B cell (primary cell): ENCODE results near the gene AGPAT3. TPM values are rescaled to one million over a fixed set of nuclear protein-coding genes. Genes with fewer than 3 reads are reported as not detected.

Source experiments
- ATAC-seq: fragments of 200-7000 bp; cut with Tn5 transposase; one replicate; pipeline ENCODE4 v1.10.0; 2021; ENCODE audit warnings: low read depth, mild to moderate bottlenecking, moderate number of reproducible peaks, moderate library complexity
- CTCF ChIA-PET: fragments of 350-600 bp; sonication (Branson Sonifier 250); formaldehyde crosslinking; loops from one replicate; lab custom pipeline; 2021; ENCODE audit warnings: antibody characterized with exemption, inconsistent platforms; lab: Charles Lee
- POLR2A ChIA-PET: fragments of 350-600 bp; sonication (Branson Sonifier 250); formaldehyde crosslinking; loops from one replicate; lab custom pipeline; 2021; ENCODE audit warnings: antibody characterized with exemption; lab: Charles Lee
- DNase-seq: peaks from one replicate; pipeline ENCODE4 v3.0.0; 2013
- H2AFZ ChIP-seq: 2 replicates; pipeline ENCODE4 v1.6.1; 2012; ENCODE audit warnings: mild to moderate bottlenecking, low read depth, low read length; ENCODE audit not compliant: insufficient read depth, poor library complexity, severe bottlenecking
- H3K27ac ChIP-seq, 2 donors: 1 replicate in 1 of 2; 2 replicates in 1 of 2; pipeline ENCODE4 v1.5.1; 2012 to 2013; ENCODE audit warnings: low read length in 2 of 2, mild to moderate bottlenecking in 2 of 2, moderate library complexity in 1 of 2
- H3K27me3 ChIP-seq, 4 experiments: fragments of 200-600 bp in 1 of 4; sonication (generic) in 1 of 4; replicated peaks in 1 of 4; 1 replicate in 2 of 4; 2 replicates in 2 of 4; pipeline versions ENCODE4 v1.6.1 to v1.7.0; 2013 to 2016; ENCODE audit warnings: low read length in 3 of 4, mild to moderate bottlenecking in 2 of 4, mixed read lengths in 1 of 4, moderate library complexity in 1 of 4; ENCODE audit not compliant: insufficient read depth in 4 of 4, control insufficient read depth in 3 of 4; ENCODE audit errors: control extremely low read depth in 1 of 4
- H3K36me3 ChIP-seq, 2 experiments: replicated peaks in 1 of 2; 1 replicate in 1 of 2; 2 replicates in 1 of 2; pipeline versions ENCODE4 v1.6.1 to v1.7.1; 2013; ENCODE audit warnings: low read length in 1 of 2; ENCODE audit not compliant: insufficient read depth in 2 of 2, control insufficient read depth in 1 of 2; ENCODE audit errors: control extremely low read depth in 1 of 2, extremely low read depth in 1 of 2
- H3K4me1 ChIP-seq, 2 donors: fragments of 200-600 bp in 1 of 2; sonication (generic) in 1 of 2; 1 replicate in 1 of 2; 2 replicates in 1 of 2; pipeline versions ENCODE4 v1.5.1 to v1.6.1; 2013 to 2017; ENCODE audit warnings: low read length in 2 of 2; ENCODE audit not compliant: control insufficient read depth in 2 of 2, insufficient read depth in 2 of 2
- H3K4me2 ChIP-seq: replicated peaks from 2 replicates; pipeline ENCODE3; 2012; ENCODE audit warnings: mild to moderate bottlenecking, low read depth, low read length; ENCODE audit not compliant: poor library complexity, severe bottlenecking
- H3K4me3 ChIP-seq, 5 experiments: fragments of 200-600 bp in 1 of 5; sonication (generic) in 1 of 5; 1 replicate in 3 of 5; 2 replicates in 2 of 5; pipeline versions ENCODE4 v1.5.1 to v1.7.0; 2011 to 2016; ENCODE audit warnings: low read length in 4 of 5, mild to moderate bottlenecking in 4 of 5, low read depth in 2 of 5, control low read depth in 1 of 5, moderate library complexity in 1 of 5; ENCODE audit not compliant: insufficient read depth in 1 of 5; ENCODE audit errors: control extremely low read depth in 1 of 5, extremely low read depth in 1 of 5
- H3K79me2 ChIP-seq: fragments of 200-600 bp; sonication (generic); one replicate; pipeline ENCODE4 v1.6.0; 2016; ENCODE audit warnings: low read length; ENCODE audit not compliant: control insufficient read depth, insufficient read depth
- H3K9ac ChIP-seq: fragments of 200-600 bp; sonication (generic); 2 replicates; pipeline ENCODE4 v1.6.1; 2017; ENCODE audit warnings: mild to moderate bottlenecking, low read length, moderate library complexity
- H3K9me3 ChIP-seq, 3 donors: one replicate each; pipeline versions ENCODE4 v1.6.1 to v1.7.1; 2013; ENCODE audit warnings: low read length in 2 of 3; ENCODE audit not compliant: control insufficient read depth in 2 of 3, insufficient read depth in 1 of 3; ENCODE audit errors: control extremely low read depth in 1 of 3
- H4K20me1 ChIP-seq: 2 replicates; pipeline ENCODE4 v1.6.0; 2012; ENCODE audit warnings: mild to moderate bottlenecking, low read length; ENCODE audit not compliant: insufficient read depth, control insufficient read depth, poor library complexity, severe bottlenecking
- H3K27ac Mint-ChIP-seq: one replicate; pipeline ENCODE4 v1.8.0; 2021; ENCODE audit warnings: mixed read lengths
- H3K27me3 Mint-ChIP-seq: one replicate; pipeline ENCODE4 v1.8.0; 2021; ENCODE audit warnings: mixed read lengths
- H3K4me1 Mint-ChIP-seq: one replicate; pipeline ENCODE4 v1.8.0; 2021; ENCODE audit warnings: mixed read lengths
- H3K4me3 Mint-ChIP-seq: one replicate; pipeline ENCODE4 v1.8.0; 2021; ENCODE audit warnings: mixed read lengths
- H3K9me3 Mint-ChIP-seq: one replicate; pipeline ENCODE4 v1.8.0; 2022; ENCODE audit warnings: mixed read lengths; ENCODE audit not compliant: insufficient read depth
- CTCF ChIP-seq: fragments of 200-600 bp; IDR thresholded peaks from one replicate; pipeline ENCODE4 v1.8.0; 2022; ENCODE audit warnings: antibody characterized with exemption, mild to moderate bottlenecking
- EZH2 ChIP-seq: IDR thresholded peaks from 2 replicates; pipeline ENCODE4 v1.6.1; 2012; ENCODE audit warnings: borderline replicate concordance, low read depth, mild to moderate bottlenecking, moderate library complexity, low read length; ENCODE audit not compliant: insufficient read depth, poor library complexity, severe bottlenecking
- WGBS: methylation state at CpG from one replicate; pipeline ENCODE4 v1.1.5; 2013; ENCODE audit warnings: missing lambda C conversion rate; ENCODE audit not compliant: insufficient coverage; 5-methylcytosine and 5-hydroxymethylcytosine counted together
- intact Hi-C: fragments of 100-400 bp; cut with micrococcal nuclease; formaldehyde crosslinking; loops from one replicate; pipeline ENCODE4 v1.10.0; 2022
- polyA plus RNA-seq: library from polyadenylated mRNA; depleted of rRNA; stranded (reverse); fragments of >200 nt; gene quantifications from 2 replicates; pipeline ENCODE4 v1.2.3, GENCODE V29; 2012
- total RNA-seq, 2 donors: library from RNA; stranded (reverse); fragments of 120-200 nt in 1 of 2; gene quantifications; 1 replicate in 1 of 2; 2 replicates in 1 of 2; pipeline versions ENCODE4 v1.2.3 to v1.2.4, GENCODE V29; 2013 to 2022

Gene AGPAT3
- total and polyA plus RNA-seq, 2 donors (not counting 1 experiment from before 2014, with no cell fraction given), result 14.3 to 49.3 TPM

- DNase-seq (no peak), ATAC-seq (no peak)
- peaks cover 11% of the 10 kb centered on the region for H3K27me3 Mint-ChIP-seq
- TF ChIP-seq EZH2, result no peak
- TF ChIP-seq CTCF, result no peak
- H3K4me3 Mint-ChIP-seq, result no peak overlapping the region
- Histone ChIP-seq H3K27me3 (peaks cover 0 to 7% (median 0%) of the 10 kb centered on the region in 4 experiments), H3K27ac (no peak overlapping the region), H3K4me2 (no peak overlapping the region), H2AFZ (no peak overlapping the region), H3K36me3 (no peaks in the 10 kb centered on the region), H3K4me3 (no peak overlapping the region), H3K79me2 (no peaks in the 10 kb centered on the region), H3K9ac (no peak overlapping the region), H3K4me1 (no peaks in the 10 kb centered on the region), H4K20me1 (no peaks in the 10 kb centered on the region), H3K9me3 (no peaks in the 10 kb centered on the region)
- intact Hi-C loops, result no loop called here
- H3K27ac Mint-ChIP-seq, result no peak overlapping the region
- WGBS, result 95% methylated on average over 23 of the region's 24 CpGs
- CTCF ChIA-PET, result no interaction called here
- POLR2A ChIA-PET, result no interaction called here
- no peaks in the 10 kb centered on the region for H3K9me3 Mint-ChIP-seq
- no peaks in the 10 kb centered on the region for H3K4me1 Mint-ChIP-seq
Measured at GRCh38 chr21:43825242-43825935, 39.6 kb upstream of the AGPAT3 start.

- no peak overlapping the region for H3K4me2 ChIP-seq
- Mint-ChIP-seq H3K4me3 (no peak overlapping the region), H3K27ac (no peak overlapping the region), H3K9me3 (no peaks in the 10 kb centered on the region), H3K4me1 (no peaks in the 10 kb centered on the region), H3K27me3 (peaks cover 11% of the 10 kb centered on the region)
- H3K4me1 ChIP-seq, result no peaks in the 10 kb centered on the region
- H4K20me1 ChIP-seq, result no peaks in the 10 kb centered on the region
- intact Hi-C loops, result no loop called here
- DNase-seq (no peak), ATAC-seq (no peak)
- H2AFZ ChIP-seq, result no peak overlapping the region
- CTCF ChIA-PET, result no interaction called here
- WGBS, result 82% methylated on average over 31 of the region's 31 CpGs
- TF ChIP-seq EZH2 (no peak), CTCF (no peak)
- no peak overlapping the region for H3K4me3 ChIP-seq
- H3K27me3 ChIP-seq, result peaks cover 0 to 7% (median 0%) of the 10 kb centered on the region in 4 experiments
- no peaks in the 10 kb centered on the region for H3K9me3 ChIP-seq
- POLR2A ChIA-PET, result no interaction called here
- H3K27ac ChIP-seq, result no peak overlapping the region
- H3K79me2 ChIP-seq, result no peaks in the 10 kb centered on the region
- no peak overlapping the region for H3K9ac ChIP-seq
- H3K36me3 ChIP-seq, result no peaks in the 10 kb centered on the region
Measured at GRCh38 chr21:43825936-43826622, 38.9 kb upstream of the AGPAT3 start.
